HepG2 (cell line): ENCODE measurements around the gene UCHL3. TPM values are rescaled to one million over a fixed set of nuclear protein-coding genes. Genes with fewer than 3 reads are reported as not detected.

Experiments
- ATAC-seq: fragments of 200-7000 bp; cut with Tn5 transposase; 3 replicates; pipeline ENCODE4 v1.9.1; 2020; ENCODE audit warnings: mild to moderate bottlenecking, moderate library complexity
- BruUV-seq: library from RNA; stranded (reverse); fragments of 400-500 nt; replicated peaks from 2 replicates; lab custom pipeline; 2021; lab: Mats Ljungman, UMichigan
- CTCF ChIA-PET: fragments of 300-600 bp; formaldehyde crosslinking; extraction: SDS; loops from one replicate; lab custom pipeline; 2021; ENCODE audit warnings: low total read pairs, inconsistent platforms, low intra/inter-chr PET ratio; lab: Yijun Ruan, JAX
- POLR2A ChIA-PET: fragments of 350-600 bp; sonication (Branson Sonifier 250); formaldehyde crosslinking; loops from one replicate; lab custom pipeline; 2020; ENCODE audit warnings: antibody characterized with exemption, inconsistent platforms; lab: Yijun Ruan, JAX
- DNase-seq: peaks from one replicate; pipeline ENCODE4 v3.0.0-alpha.2; 2015; ENCODE audit warnings: low spot score
- FAIRE-seq: peaks from 3 replicates; lab custom pipeline; 2011; peaks lifted over from hg19 to GRCh38; lab: Jason Lieb, UNC
- H2AFZ ChIP-seq: one replicate; pipeline ENCODE4 v1.6.1; 2011; ENCODE audit warnings: low read length, inconsistent platforms
- H3K27ac ChIP-seq: fragments of 300-600 bp; 3 replicates; pipeline ENCODE4 v1.8.0; 2011; ENCODE audit warnings: mixed run types, mild to moderate bottlenecking, mixed read lengths, low read length, inconsistent platforms; ENCODE audit not compliant: insufficient read depth; ENCODE audit errors: extremely low read length
- H3K27me3 ChIP-seq, 2 experiments: fragments of 200-600 bp in 1 of 2; 2 replicates in 1 of 2; 3 replicates in 1 of 2; pipeline versions ENCODE4 v1.6.0 to v1.8.0; 2011; ENCODE audit warnings: low read length in 2 of 2, mild to moderate bottlenecking in 2 of 2, moderate library complexity in 2 of 2, inconsistent platforms in 1 of 2; ENCODE audit not compliant: insufficient read depth in 2 of 2, control insufficient read depth in 1 of 2
- H3K36me3 ChIP-seq, 2 experiments: fragments of 200-600 bp in 1 of 2; replicated peaks in 1 of 2; 2 replicates in 1 of 2; 3 replicates in 1 of 2; pipeline versions ENCODE4 v1.5.1 to v1.8.0; 2011; ENCODE audit warnings: low read length in 2 of 2, inconsistent platforms in 1 of 2; ENCODE audit not compliant: insufficient read depth in 2 of 2, control insufficient read depth in 1 of 2
- H3K4me1 ChIP-seq: 2 replicates; pipeline ENCODE4 v1.5.1; 2012; ENCODE audit warnings: low read length, inconsistent platforms; ENCODE audit not compliant: insufficient read depth
- H3K4me2 ChIP-seq: 2 replicates; pipeline ENCODE4 v1.6.0; 2011; ENCODE audit warnings: low read depth, low read length, inconsistent platforms
- H3K4me3 ChIP-seq, 3 experiments: fragments of 200-600 bp in 1 of 3; sonication (generic), shearing (Covaris generic) in 1 of 3; replicated peaks in 1 of 3; 2 replicates each; pipeline ENCODE4 v1.5.1; 2011 to 2016; ENCODE audit warnings: low read length in 3 of 3, inconsistent platforms in 2 of 3, low read depth in 2 of 3, mild to moderate bottlenecking in 2 of 3, control low read depth in 1 of 3, mixed read lengths in 1 of 3; ENCODE audit not compliant: insufficient read depth in 1 of 3
- H3K79me2 ChIP-seq: one replicate; pipeline ENCODE4 v1.6.1; 2011; ENCODE audit warnings: low read length, inconsistent platforms; ENCODE audit not compliant: insufficient read depth
- H3K9ac ChIP-seq: 2 replicates; pipeline ENCODE4 v1.6.0; 2011; ENCODE audit warnings: mild to moderate bottlenecking, low read depth, low read length, inconsistent platforms; ENCODE audit not compliant: insufficient read depth
- H3K9me3 ChIP-seq: 2 replicates; pipeline ENCODE4 v1.5.1; 2012; ENCODE audit warnings: mild to moderate bottlenecking, low read length
- H4K20me1 ChIP-seq: 2 replicates; pipeline ENCODE4 v1.6.0; 2011; ENCODE audit warnings: inconsistent platforms, mild to moderate bottlenecking, low read length, moderate library complexity; ENCODE audit not compliant: insufficient read depth
- CCDC6 ChIP-seq: sonication (generic); formaldehyde crosslinking; IDR thresholded peaks from 2 replicates; pipeline ENCODE4 v1.8.1; 2022; ENCODE audit warnings: mild to moderate bottlenecking, missing genetic modification reagents, moderate library complexity
- CREB1 ChIP-seq, 2 experiments: fragments of 450-650 bp in 1 of 2; IDR thresholded peaks; 2 replicates each; pipeline ENCODE4 v1.6.1; 2016 to 2017; ENCODE audit warnings: control low read depth in 1 of 2, mild to moderate bottlenecking in 1 of 2, missing compliant biosample characterization in 1 of 2, missing genetic modification characterization in 1 of 2
- MED8 ChIP-seq: sonication (generic); formaldehyde crosslinking; IDR thresholded peaks from 2 replicates; pipeline ENCODE4 v1.8.1; 2023; ENCODE audit warnings: mild to moderate bottlenecking, missing genetic modification reagents; ENCODE audit not compliant: insufficient replicate concordance
- WGBS: methylation state at CpG from one replicate; pipeline ENCODE4 v1.1.6; 2017; ENCODE audit warnings: low lambda C conversion rate; 5-methylcytosine and 5-hydroxymethylcytosine counted together
- in situ Hi-C: cut with HindIII; loops from 2 replicates; pipeline ENCODE4 v1.10.0; 2017; ENCODE audit warnings: low pct_unique_long_range_greater_than_20kb; ENCODE audit not compliant: extremely low pct_ligation_motif_present
- intact Hi-C: fragments of 100-400 bp; cut with micrococcal nuclease; formaldehyde crosslinking; loops from one replicate; pipeline ENCODE4 v1.10.0; 2022; ENCODE audit not compliant: unreplicated experiment
- polyA plus RNA-seq, 8 experiments: library from polyadenylated mRNA; depleted of rRNA in 3 of 8; stranded (reverse) in 7 of 8; unstranded in 1 of 8; fragments of >200 nt; fragmentation: Illumina TruSeq in 4 of 8; extraction: Trizol in 4 of 8; gene quantifications; 2 replicates each; pipeline versions ENCODE4 v1.2.1 to v1.2.3, GENCODE V29; 2011 to 2016; ENCODE audit warnings: low read depth in 4 of 8, missing spikeins in 1 of 8, mixed read lengths in 1 of 8; ENCODE audit not compliant: insufficient read depth in 1 of 8
- total RNA-seq, 5 experiments: library from RNA; depleted of rRNA; stranded (reverse); fragments of >200 nt; fragmentation: Illumina TruSeq; extraction: Trizol; gene quantifications; 2 replicates each; pipeline ENCODE4 v1.2.3, GENCODE V29; 2016; ENCODE audit warnings: low read depth in 1 of 5
- TF ChIP-seq, protein P1 (sequence below): sonication (generic); formaldehyde crosslinking; IDR thresholded peaks from 2 replicates; pipeline ENCODE4 v1.4.0; 2020; ENCODE audit warnings: missing genetic modification reagents, borderline replicate concordance

The UCHL3 gene
- total and polyA plus RNA-seq, 2 of the 13 experiments (the other 11 are each of a cell fraction or from before 2014, with no cell fraction given), result 36.2 to 93.3 TPM

DNA sequence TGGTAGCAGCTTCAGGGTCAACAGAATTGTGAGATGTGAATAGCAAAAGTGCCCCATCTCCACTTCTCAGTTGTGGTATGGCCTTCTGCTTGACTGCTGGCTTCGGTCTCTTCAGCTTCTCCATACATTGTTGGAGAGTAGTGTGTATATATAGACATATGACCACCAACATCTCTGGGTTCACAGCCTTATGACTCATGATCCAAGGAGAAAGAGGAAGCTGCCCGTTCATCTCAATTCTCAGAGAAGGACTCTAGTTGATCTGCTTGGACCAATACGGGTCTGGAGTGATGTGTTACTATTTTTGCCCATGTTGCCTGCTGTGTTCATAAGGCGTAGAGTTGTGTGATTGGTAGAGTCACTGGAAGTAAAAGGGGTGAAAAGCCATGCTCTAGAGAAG, 8.3 kb upstream of the UCHL3 start:
- WGBS, result 31% methylated on average over 4 of the region's 4 CpGs
- CTCF ChIA-PET, result no interaction called here
- Histone ChIP-seq H3K27me3 (no peaks in the 10 kb centered on the region), H3K36me3 (0 out of 5 replicates have a peak, but pooled peaks cover 0 to under 1% of the 10 kb centered on the region in 2 experiments), H3K4me3 (no peak overlapping the region), H4K20me1 (no peaks in the 10 kb centered on the region), H3K27ac (no peak overlapping the region), H3K79me2 (peaks cover 13% of the 10 kb centered on the region), H3K4me1 (peaks cover 43% of the 10 kb centered on the region), H3K9ac (no peak overlapping the region), H2AFZ (no peak overlapping the region), H3K4me2 (peak overlapping the region; percentile 33), H3K9me3 (no peaks in the 10 kb centered on the region)
- FAIRE-seq, result no peak
- intact Hi-C loops, result no loop called here
- no peak for TF ChIP-seq CREB1 (IDR thresholded peaks at IDR 0.05)
- no peak for TF ChIP-seq CREB1 (CRISPR knock-in tag; IDR thresholded peaks at IDR 0.05)
- TF ChIP-seq CCDC6 (CRISPR knock-in tag), result no peak
- no peak for TF ChIP-seq MED8 (CRISPR knock-in tag)
- TF ChIP-seq, protein P1, sequence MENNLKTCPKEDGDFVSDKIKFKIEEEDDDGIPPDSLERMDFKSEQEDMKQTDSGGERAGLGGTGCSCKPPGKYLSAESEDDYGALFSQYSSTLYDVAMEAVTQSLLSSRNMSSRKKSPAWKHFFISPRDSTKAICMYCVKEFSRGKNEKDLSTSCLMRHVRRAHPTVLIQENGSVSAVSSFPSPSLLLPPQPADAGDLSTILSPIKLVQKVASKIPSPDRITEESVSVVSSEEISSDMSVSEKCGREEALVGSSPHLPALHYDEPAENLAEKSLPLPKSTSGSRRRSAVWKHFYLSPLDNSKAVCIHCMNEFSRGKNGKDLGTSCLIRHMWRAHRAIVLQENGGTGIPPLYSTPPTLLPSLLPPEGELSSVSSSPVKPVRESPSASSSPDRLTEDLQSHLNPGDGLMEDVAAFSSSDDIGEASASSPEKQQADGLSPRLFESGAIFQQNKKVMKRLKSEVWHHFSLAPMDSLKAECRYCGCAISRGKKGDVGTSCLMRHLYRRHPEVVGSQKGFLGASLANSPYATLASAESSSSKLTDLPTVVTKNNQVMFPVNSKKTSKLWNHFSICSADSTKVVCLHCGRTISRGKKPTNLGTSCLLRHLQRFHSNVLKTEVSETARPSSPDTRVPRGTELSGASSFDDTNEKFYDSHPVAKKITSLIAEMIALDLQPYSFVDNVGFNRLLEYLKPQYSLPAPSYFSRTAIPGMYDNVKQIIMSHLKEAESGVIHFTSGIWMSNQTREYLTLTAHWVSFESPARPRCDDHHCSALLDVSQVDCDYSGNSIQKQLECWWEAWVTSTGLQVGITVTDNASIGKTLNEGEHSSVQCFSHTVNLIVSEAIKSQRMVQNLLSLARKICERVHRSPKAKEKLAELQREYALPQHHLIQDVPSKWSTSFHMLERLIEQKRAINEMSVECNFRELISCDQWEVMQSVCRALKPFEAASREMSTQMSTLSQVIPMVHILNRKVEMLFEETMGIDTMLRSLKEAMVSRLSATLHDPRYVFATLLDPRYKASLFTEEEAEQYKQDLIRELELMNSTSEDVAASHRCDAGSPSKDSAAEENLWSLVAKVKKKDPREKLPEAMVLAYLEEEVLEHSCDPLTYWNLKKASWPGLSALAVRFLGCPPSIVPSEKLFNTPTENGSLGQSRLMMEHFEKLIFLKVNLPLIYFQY, result no peak
- no TSS peak for BruUV-seq
- in situ Hi-C loops, result loop anchor here (10.0 kb wide), 1 partner anchor 166 kb away; no protein-coding TSS in a partner anchor
- no peak for DNase-seq
- POLR2A ChIA-PET, result no interaction called here
- no peak for ATAC-seq
